OCI-M2 (cell line): ENCODE data around the gene SLC18A2.

ENCODE experiments used
- DNase-seq: peaks from one replicate; lab custom pipeline; 2025; ENCODE audit not compliant: unreplicated experiment; lab: John Stamatoyannopoulos, UW

The SLC18A2 gene

GRCh38 chr10:117306674-117307073, 65.8 kb downstream of the SLC18A2 start:
- no peak for DNase-seq

- DNase-seq, result no peak
Measured at GRCh38 chr10:117311261-117311660, 70.3 kb downstream of the SLC18A2 start.

GRCh38 chr10:117312430-117312829, 71.5 kb downstream of the SLC18A2 start:
- no peak for DNase-seq

GRCh38 chr10:117313641-117314040, 72.7 kb downstream of the SLC18A2 start:
- no peak for DNase-seq

GRCh38 chr10:117316701-117317100, 75.8 kb downstream of the SLC18A2 start:
- DNase-seq, result no peak

GRCh38 chr10:117318909-117319308, 78.0 kb downstream of the SLC18A2 start:
- no peak for DNase-seq

- no peak for DNase-seq
Measured at GRCh38 chr10:117320050-117320665, 79.2 kb downstream of the SLC18A2 start.

- DNase-seq, result no peak
Measured at GRCh38 chr10:117322260-117322659, 81.3 kb downstream of the SLC18A2 start.

- no peak for DNase-seq
Measured at GRCh38 chr10:117324367-117324766, 83.5 kb downstream of the SLC18A2 start.

- no peak for DNase-seq
Measured at GRCh38 chr10:117327262-117327661, 86.3 kb downstream of the SLC18A2 start.
